SK-N-MC (cell line): Measurements from ENCODE around the gene EMILIN2.

ENCODE experiments used
- EZH2 ChIP-seq: fragments of 200-600 bp; sonication (generic); IDR thresholded peaks from one replicate; pipeline ENCODE4 v1.6.1; 2017; ENCODE audit warnings: antibody characterized with exemption
- FOXP2 ChIP-seq: optimal IDR thresholded peaks from 2 replicates; pipeline ENCODE3; 2011; ENCODE audit warnings: mild to moderate bottlenecking, moderate library complexity; ENCODE audit not compliant: insufficient read depth; ENCODE audit errors: extremely low read length, control extremely low read depth

- TF ChIP-seq FOXP2 (no peak), EZH2 (no peak)
Measured at GRCh38 chr18:2874765-2875164, 28.0 kb downstream of the EMILIN2 start.
